Activated CD4-positive, alpha-beta T cell treated with anti-CD3 and anti-CD28 coated beads for 1 hour (primary cell): ENCODE measurements around the gene TOPORS.
"Not testable (repeated sequence)": the region's sequence is repeated elsewhere in the genome, so short reads cannot be mapped to it uniquely, and the experiment has no call there.

Experiments
- DNase-seq: peaks from one replicate; pipeline ENCODE4 v3.0.0-alpha.2; 2020

The TOPORS gene

DNA sequence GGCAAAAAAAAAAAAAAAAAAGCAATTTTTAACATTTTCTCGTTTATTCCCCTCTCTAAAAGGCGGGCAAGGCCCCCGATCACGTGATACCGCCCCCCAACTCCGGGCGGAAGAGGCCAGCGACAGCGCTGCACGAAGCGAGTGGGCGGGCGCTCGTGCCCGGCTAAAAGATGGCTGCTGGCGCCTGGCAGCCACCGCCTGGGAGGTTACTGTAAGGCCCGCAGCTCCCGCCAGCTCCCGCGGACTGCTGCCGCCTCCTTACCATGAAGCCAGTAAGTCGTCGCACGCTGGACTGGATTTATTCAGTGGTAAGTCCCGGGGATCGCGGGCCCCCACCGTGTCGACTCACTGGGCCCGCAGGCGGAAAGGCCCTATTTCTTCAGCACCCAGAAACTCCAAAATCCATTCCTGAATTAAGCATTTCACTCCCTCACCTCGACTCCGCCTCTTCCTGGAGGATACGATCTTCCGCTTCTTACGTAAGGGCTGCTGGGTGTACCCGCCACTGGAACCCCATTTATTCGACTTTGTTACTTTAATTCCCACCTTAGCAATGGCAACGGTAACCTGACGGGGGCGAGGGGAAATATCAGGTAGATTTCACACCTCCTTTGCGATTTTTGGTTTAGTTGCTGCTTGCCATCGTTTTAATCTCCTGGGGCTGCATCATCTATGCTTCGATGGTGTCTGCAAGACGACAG, at the start of gene TOPORS, which contains the start of gene SMIM27:
Gene TOPORS (minus strand): TSS at position 415 of the 701 bp plus-strand sequence. CDS start 150 bp downstream, at position 265.
Gene SMIM27 (plus strand): TSS at position 156 of the 701 bp plus-strand sequence. CDS start 108 bp downstream, at position 264.
- peak; percentile 86 for DNase-seq

DNA sequence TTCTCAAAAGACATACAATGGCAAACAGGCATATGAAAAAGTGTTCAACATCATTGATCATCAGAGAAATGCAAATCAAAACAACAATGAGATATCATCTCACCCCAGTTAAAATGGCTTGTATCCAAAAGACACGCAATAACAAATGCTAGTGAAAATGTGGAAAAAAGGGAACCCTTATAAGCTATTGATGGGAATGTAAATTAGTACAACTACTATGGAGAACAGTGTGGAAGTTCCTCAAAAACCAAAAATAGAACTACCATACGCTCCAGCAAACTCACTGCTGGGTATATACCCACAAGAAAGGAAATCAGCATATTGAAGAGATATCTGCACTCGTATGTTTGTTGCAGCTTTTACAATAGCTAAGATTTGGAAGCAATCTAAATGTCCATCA, 46.6 kb upstream of the TOPORS start:
- DNase-seq = not testable (repeated sequence)

DNA sequence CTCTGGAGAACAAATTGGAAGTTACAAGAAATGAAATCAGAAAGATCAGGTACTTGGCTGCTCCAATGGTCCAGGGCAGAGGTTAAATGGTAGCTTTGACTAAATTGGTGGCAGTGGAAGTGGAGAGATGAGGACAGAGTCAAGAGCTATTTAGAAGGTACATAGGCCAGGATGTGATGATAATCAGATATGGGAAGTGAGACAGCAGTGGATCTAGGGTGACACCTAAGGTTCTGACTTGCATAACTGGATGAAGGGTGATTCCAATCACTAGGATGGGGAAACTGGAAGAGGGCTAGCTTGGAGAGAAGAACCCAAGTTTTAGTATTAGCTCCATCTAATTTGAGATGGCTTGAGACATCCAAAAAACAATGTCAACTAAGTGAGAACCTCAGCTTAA, 44.5 kb upstream of the TOPORS start:
- no peak for DNase-seq

DNA sequence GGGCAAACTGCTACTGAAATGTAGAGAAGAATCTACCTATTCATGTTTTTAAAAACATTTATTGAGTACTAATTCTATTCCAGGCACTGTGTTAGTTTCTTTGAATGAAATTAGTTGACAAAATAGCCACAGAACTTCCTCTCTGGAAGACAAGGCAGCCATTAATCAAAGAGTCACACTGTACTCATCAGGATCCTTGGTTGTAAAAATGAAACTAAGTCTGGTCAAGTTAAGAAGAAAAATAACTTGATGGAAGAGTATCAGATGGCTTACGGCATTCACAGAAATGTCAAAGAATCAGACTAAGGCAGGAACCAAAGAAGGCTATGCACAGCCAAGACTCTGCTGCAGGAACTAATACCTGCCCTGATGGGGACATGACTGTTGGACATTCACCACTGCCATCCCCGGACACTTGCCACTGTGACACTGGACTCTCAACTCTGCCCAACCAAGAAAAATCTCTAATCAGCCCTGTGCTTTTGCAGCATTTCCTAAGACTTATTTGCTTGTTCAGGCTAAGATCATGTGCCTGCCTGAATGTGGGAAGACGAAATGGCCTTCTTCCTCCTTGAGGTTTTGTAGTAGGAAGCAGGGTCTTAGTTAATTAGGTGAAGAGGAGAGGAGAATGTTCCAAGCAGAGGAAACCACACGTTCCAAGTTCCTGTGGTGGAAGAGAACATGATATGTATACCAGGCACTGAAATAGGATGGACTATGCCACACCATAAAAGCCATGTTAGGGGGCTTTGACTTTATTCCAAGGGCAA, 43.9 kb upstream of the TOPORS start:
- no peak for DNase-seq

DNA sequence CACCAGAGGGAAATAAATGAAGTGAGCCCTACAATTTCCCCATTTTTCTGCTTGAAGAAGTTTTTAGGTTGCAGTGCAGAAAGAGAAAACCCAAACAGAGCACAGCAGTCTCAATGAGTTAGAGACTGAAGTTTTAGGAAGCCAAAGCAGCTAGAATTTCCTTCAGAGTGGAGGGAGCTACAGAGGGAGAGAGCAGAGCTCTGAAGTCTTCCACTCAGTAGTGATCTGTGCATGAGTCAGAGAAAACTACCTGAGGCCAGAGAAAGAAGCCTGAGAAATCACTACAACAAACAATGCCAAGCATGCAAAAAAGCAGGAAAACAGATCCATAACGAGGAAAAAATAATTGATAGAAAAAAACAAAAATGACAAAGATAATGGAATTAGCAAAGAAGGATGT, 38.5 kb upstream of the TOPORS start:
- no peak for DNase-seq

DNA sequence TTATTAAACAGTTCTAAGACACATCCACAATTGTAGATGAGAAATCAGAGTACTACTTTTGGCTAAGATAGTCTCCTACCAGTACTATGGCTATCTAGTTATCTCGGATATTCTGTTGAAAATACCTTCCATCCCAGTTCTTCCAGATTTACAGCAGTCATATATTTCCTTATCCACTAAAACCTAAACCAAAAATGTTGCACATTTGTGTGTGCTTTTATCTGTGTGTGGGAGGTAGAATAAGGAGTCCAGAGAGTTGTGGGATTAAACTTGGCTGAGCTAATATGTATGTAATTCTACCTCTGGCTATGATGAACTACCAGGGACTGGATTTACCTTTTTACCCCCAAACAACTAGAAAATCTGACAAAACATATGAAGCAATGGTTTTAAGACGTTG, 38.1 kb upstream of the TOPORS start:
- no peak for DNase-seq

DNA sequence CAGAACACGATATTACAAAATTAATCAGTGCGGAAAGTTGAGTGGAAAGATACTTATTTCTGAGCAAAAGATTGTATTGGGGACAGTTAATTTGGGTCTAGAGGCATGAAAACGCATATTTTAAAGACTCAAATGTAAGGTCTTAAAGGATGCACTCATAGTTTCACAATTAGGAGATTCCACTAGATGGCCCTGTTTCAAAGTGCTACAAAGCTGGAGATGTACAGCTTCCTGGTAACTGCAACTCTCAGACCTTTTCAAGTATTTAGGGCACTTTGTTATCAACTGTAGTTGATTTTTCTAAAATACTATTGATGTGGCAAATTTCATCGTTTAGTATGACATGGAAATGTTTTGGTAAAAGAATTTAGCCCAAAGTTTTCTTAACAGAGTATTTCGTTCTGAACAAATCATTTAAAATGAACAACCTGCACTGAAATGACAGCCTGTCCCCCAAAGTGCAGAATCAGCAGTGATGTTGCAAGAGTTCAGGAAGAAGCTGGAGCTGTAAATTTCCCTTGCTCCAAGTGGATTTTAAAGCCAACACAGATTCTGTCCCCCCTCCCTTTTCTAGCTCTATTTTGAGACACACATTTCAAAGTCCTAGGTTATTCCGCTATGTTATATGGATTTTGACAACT, 36.8 kb upstream of the TOPORS start:
- DNase-seq = no peak

DNA sequence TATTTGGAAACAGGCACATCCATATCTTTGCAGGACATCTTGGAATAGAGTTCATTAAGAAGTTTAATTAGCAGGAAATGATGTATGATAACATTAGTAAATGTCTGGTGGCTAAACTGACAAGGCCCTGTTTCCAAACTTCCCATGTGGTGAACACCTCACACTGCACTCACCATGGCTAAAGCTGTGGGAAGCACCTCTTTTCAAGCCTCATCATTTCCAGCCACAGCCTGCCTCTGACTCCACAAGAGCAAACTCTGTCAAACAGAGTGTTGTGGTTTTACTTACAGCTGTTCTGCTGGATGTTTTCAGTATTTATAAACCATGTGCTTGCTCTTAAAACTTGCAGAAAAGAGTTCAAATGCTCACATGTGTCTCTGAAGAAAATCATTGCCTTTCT, 35.5 kb upstream of the TOPORS start:
- DNase-seq = no peak

DNA sequence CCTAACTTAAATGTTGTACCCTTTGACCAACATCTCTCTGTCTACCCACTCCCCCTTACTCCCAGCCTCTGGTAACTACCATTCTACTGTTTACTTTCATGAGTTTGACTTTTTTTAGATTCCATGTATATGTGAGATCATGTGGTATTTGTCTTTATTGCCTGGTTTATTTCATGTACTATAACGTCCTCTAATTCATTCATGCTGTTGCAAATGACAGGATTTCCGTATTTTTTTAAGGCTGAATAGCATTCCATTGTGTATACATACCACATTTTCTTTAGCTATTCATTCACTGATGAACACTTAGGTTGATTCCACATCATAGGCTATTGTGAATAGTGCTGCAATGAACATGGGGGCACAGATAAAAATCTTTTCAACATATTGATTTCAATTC, 32.4 kb upstream of the TOPORS start:
- no peak for DNase-seq

DNA sequence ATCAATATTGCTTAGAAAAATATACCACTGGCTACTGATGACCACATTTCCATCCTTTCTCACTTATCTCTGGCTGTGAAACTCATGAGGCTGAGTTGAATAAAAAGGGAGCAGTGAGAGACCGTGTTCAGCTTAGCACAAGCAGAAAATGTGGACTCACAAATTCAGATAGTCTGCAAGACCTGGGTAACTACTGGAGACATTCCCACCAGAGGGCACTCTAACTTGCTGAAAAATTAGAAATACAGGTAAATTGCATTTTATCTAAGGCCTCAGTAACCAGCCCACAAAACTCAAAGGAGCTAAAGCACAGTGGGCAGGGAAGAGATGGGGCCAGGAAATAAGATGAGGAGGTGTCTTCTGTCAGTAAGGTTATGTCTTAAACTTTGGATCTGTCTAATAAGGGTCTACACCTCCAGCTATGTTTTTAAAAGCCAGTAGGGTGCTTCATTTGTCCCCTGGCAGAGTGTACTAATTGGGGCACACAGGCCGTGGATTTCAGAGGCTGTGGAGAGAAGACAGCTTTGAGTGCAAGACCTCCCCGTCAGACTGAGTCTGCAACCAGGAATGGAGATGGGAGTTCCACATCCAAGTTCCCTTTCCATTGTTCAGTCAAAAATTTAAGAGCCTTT, 29.2 kb upstream of the TOPORS start:
- DNase-seq = no peak

DNA sequence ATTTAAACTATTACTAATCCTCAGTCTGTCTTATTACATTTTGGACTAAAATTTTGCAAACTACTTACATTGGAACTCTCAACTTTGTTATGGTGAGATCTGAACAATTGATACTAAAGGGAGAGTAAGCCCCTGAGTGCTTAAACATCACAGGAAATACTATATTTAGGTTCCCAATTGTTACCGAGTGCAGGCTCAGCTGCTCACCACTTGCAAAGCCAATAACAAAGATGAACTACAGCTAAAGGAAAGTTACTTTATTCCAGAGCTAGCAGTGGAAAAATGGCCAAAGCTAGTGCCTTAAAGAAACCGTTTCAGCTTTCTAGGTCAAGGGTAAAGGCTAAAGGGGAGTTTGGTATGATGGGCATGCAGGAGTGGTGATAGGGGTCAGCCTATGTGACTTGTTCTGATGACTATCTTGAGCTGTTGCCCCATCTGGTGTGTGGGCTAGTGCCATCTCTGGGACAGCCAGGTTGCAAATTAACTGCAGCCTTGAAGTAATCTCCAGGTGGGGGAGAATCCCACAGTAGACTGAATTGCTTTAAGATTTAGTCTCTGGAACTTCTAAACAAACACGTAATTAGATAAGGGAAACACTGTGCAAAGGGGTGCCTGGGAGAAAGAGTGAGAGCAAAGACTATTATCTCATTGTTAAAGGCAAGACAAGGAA, 28.4 kb upstream of the TOPORS start:
- no peak for DNase-seq

DNA sequence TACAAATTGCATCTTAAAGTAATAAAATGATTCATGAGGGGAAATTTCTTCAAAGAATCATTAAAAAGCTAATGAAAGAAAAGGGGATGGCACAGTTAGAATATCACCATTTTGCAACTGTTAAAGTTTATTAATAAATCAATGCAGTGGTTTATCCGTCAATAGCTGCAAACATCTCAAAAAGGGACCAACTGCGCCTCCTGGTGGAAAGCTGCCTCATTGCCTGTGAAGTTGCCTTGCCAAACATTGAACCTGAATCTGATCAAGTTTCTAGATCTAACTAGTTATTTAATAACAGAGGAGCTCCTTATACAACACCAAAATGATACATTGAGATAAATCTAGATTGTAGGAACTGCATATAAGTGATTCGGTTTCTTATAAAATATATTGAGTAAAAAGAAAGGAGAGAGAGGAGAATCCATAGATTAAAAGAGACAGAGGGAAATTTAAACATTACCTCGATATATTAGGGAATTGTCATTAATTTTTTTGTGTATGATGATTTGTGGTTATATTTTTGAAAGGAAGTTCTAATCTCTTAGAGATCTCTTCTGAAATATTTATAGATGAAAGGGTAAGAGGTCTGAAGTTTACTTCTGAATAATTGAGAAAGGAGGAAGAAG, 27.4 kb upstream of the TOPORS start:
- DNase-seq = peak; percentile 67

DNA sequence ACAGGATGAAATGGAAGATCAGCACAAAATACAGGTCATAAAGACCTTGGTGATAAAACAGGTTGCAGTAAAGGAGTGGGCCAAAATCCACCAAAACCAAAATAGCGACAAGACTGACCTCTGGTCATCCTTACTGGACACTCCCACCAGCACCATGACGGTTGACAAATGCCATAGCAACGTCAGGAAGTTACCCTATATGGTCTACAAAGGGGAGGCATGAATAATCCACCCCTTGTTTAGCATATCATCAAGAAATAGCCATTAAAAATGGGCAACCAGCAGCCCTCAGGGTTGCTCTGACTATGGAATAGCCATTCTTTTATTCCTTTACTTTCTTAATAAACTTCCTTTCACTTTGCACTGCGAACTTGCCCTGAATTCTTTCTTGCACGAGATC, 26.6 kb upstream of the TOPORS start:
- DNase-seq = no peak

DNA sequence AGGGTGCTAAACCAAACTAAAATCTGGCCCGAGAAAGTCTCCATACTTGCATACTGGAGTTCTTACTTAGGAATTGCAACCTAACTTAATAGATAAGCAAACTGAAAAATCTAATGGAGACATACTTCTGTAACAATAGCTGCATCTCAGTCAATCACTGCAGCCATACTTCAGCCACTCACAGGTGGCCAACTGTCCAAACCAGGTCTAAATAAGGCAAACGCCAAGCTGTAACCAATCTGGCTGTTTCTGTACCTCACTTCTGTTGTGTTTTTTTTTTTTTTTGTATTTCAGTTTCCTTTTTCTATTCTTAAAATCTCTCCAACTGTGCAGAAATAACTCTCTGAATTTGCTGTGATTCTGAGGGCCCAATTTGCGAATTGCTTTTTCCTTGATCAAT, 24.9 kb upstream of the TOPORS start:
- DNase-seq = no peak

DNA sequence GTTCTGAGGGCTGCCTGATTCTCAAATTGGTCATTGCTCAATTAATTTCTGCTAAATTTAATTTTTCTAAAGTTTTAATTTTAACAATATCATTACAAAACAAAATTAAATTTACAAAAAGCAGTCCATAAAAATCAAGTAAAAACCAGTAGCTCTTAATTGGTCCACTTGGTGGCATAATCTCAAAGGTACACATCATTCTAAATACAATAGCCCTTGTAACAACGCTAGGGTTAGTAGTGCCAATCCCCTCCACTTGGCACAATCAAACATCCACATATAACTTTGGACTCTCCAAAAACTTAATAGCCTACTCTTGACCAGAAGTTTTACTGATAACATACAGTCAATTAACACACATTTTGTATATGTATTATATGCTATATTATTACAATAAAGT, 22.5 kb upstream of the TOPORS start:
- no peak for DNase-seq

DNA sequence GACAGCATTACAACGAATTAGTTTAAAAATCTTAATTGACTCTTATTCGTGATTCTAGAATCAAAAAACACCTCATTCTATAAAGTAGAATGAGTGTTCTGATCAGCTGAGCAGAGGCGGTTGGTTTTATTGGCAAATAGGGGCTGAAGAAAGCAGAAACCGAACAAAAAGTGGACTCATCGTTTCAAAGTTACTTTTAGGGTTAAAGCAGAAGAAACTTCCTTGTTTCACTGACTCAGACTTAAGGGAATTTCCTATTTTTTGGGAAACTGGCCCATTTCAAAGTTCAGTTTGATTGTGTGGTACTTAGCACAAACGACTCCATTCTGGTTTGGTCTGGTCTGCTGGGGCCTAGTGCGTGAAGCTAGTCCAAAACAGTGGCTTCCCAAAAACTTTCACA, 21.4 kb upstream of the TOPORS start:
- DNase-seq = no peak

DNA sequence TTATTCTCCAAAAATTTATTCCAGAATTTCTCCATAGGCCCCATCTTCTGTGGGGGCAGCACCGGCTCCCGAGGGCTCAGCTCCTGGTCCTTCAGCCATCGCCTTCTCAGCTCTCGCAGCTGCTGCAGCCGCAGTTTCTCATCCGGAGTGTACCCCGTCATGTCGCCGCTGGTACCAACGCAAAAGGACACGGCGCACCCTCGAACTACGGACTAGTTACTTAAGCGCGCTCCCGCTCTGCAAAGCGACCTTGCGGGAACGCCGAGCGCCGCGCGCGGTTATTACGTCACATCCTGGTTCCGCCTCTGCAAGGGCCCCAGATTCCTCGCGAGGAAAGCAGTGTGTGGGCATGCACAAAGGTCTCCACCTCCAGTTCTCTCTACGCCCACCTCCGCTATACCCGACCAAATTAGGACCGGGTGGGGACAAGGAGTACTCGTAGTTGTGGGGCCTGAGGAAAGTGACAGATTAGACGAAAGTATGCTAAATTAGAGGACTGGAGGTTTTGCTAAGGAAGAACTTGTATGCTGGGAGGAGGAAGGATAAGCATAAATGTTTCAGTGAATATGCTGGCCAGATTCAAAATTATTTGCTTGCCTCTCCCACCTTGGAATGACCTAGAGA, 20.6 kb upstream of the TOPORS start, which contains the start of gene NDUFB6:
Gene NDUFB6 (minus strand): TSS at position 260 of the 624 bp plus-strand sequence. CDS start 99 bp downstream, at position 161.
- peak; percentile 95 for DNase-seq

DNA sequence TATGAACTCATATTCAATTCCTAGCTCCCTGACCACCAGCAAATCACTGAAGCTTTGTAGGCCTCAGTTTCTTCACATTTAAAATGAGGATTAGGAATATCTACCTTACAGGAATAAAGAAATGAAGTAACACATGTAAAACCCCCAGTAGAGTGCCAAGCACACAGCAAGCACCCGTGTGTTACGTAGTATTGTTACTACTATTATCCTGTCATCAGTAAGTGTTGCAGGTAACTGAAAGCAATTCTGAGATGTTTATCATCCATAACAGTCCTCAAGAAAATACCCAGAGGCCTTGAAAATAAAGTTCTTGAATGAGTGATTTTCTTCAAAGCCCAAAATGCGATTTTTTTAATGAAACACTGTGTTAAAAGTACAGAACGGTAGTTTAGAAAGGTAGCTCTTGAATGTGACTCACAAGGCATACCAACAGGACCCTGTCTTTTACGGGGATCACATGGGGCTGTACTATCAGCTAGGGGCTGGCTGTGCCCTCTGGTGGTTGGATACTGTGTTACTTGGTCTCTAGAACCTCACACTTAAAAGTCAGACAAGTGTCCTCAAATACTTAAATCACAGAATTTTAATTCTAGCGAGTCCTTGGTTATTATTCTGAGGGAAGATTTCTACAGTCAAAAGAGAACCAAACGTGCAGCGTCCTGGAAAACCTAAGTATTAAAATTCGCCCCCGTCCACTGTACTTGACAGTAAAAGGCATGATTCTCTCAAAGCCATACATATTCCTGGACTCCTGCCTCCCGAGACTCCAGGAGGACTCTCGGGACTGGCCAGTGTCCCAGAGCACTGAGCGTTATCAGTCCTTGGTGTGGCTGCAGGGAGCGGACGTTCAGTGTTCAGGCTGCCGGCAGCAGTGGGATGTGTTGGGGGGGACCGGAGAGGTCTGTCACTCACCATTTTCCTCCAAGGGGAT, 19.8 kb upstream of the TOPORS start:
- DNase-seq = peak; percentile 66

DNA sequence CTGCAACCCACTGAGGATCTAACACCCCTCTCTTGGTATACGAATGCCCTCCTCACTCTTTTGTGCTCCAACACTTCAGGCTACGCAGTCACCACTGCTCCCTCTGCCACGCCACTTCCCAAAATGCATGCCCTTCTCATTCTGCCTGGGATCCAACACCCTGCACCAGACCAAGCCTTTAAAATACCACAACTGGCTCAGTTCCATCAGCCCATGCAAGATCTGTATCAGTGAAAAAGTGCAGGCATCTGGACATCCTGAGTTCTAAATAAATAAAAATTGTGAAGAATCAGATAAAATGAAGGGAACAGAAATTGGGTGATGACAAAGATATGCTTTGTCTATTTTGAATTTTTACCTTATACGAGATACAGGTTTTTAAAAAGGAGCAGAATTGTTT, 17.9 kb upstream of the TOPORS start:
- DNase-seq = no peak

DNA sequence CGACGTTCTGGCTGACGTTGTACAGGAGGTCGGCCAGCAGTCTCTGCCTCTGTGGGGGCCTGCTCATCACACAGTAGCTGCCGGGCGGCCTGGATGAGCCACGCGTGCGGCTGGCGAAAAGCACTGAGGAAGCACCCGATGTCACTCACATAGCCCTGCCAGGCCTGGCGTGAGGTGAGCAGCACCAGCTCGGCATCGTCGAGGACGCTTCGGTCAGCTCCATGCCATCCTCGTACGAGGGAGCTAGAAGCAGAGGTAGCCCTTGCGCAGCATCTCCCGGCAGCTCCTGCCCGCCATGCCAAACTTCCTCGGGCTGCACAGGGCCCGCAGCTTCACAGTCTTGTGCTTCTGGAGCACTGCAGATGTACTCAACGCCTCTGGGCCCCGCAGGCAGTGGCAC, 14.4 kb upstream of the TOPORS start:
- DNase-seq = no peak

DNA sequence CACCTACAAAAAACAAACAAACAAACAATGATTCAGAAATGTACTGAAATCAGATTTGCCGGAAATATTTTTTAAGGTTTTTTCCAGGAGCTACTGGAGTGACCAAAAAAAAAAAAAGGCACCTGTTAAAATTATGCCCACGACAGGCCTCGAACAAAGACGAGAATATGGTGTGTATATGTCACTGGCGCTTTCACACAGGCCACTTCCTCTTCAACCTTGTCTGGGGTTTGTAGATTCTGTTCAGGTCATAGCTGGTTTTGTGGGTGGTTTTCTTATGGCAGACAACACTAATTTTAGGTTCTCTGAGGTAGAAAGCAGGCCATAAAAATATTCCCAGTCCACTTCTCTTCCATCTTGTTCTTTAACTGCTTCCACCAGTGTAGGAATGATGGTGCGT, 13.6 kb upstream of the TOPORS start:
- DNase-seq = no peak
